DND-41 (cell line): Measurements from ENCODE around the gene CRACDL.

Experiments
- ATAC-seq: fragments of 200-7000 bp; cut with Tn5 transposase; 3 replicates; pipeline ENCODE4 v1.9.1; 2021; ENCODE audit warnings: low read depth; ENCODE audit not compliant: insufficient read depth
- DNase-seq: peaks from one replicate; pipeline ENCODE4 v3.0.0-alpha.2; 2020
- H2AFZ ChIP-seq: 2 replicates; pipeline ENCODE4 v1.6.0; 2012; ENCODE audit warnings: low read depth, low read length
- H3K27ac ChIP-seq: 2 replicates; pipeline ENCODE4 v1.5.1; 2012; ENCODE audit warnings: low read length, inconsistent platforms
- H3K27me3 ChIP-seq: fragments of 200-600 bp; sonication (generic); 2 replicates; pipeline ENCODE4 v1.6.0; 2012; ENCODE audit warnings: low read length, mild to moderate bottlenecking, inconsistent platforms; ENCODE audit not compliant: insufficient read depth, poor library complexity
- H3K36me3 ChIP-seq: 2 replicates; pipeline ENCODE4 v1.5.1; 2012; ENCODE audit warnings: low read length, inconsistent platforms; ENCODE audit not compliant: insufficient read depth
- H3K4me1 ChIP-seq: 2 replicates; pipeline ENCODE4 v1.5.1; 2012; ENCODE audit warnings: mild to moderate bottlenecking, low read length; ENCODE audit not compliant: insufficient read depth
- H3K4me2 ChIP-seq: 2 replicates; pipeline ENCODE4 v1.6.0; 2012; ENCODE audit warnings: mild to moderate bottlenecking, moderate library complexity, low read length, inconsistent platforms; ENCODE audit not compliant: insufficient read depth
- H3K4me3 ChIP-seq, 2 experiments: fragments of 200-600 bp in 1 of 2; shearing (Covaris generic) in 1 of 2; 2 replicates each; pipeline ENCODE4 v1.5.1; 2012 to 2016; ENCODE audit warnings: inconsistent platforms in 2 of 2, low read length in 2 of 2, mild to moderate bottlenecking in 2 of 2, low read depth in 1 of 2, moderate library complexity in 1 of 2
- H3K79me2 ChIP-seq: 2 replicates; pipeline ENCODE4 v1.6.0; 2012; ENCODE audit warnings: low read length, inconsistent platforms; ENCODE audit not compliant: insufficient read depth
- H3K9ac ChIP-seq: 2 replicates; pipeline ENCODE4 v1.6.0; 2012; ENCODE audit warnings: low read depth, mild to moderate bottlenecking, inconsistent platforms, low read length, moderate library complexity
- H3K9me3 ChIP-seq: 2 replicates; pipeline ENCODE4 v1.5.1; 2012; ENCODE audit warnings: low read length, moderate library complexity, mild to moderate bottlenecking, inconsistent platforms; ENCODE audit not compliant: insufficient read depth, severe bottlenecking
- H4K20me1 ChIP-seq: 2 replicates; pipeline ENCODE4 v1.6.0; 2012; ENCODE audit warnings: low read length; ENCODE audit not compliant: insufficient read depth
- CTCF ChIP-seq: IDR thresholded peaks from 2 replicates; pipeline ENCODE4 v1.5.1; 2012; ENCODE audit warnings: borderline replicate concordance, low read length, moderate library complexity, mild to moderate bottlenecking; ENCODE audit not compliant: poor library complexity, severe bottlenecking; ENCODE audit errors: extremely low read depth
- EZH2 ChIP-seq: IDR thresholded peaks from 3 replicates; pipeline ENCODE4 v1.6.1; 2012; ENCODE audit warnings: borderline replicate concordance, low read depth, mild to moderate bottlenecking, moderate library complexity, low read length, inconsistent platforms; ENCODE audit not compliant: severe bottlenecking

Gene CRACDL

GRCh38 chr2:98832172-98832571 lies 103.9 kb downstream of the CRACDL start:
- Histone ChIP-seq H3K4me2 (no peak overlapping the region), H3K4me1 (peaks cover 81% of the 10 kb centered on the region), H3K9me3 (no peaks in the 10 kb centered on the region), H2AFZ (no peak overlapping the region), H3K79me2 (no peaks in the 10 kb centered on the region), H3K27ac (peak overlapping the region; percentile 36; the same call in 1 of the 2 replicates), H3K36me3 (no peaks in the 10 kb centered on the region), H3K27me3 (no peaks in the 10 kb centered on the region), H3K4me3 (no peak overlapping the region), H4K20me1 (no peaks in the 10 kb centered on the region), H3K9ac (no peak overlapping the region)
- DNase-seq (no peak), ATAC-seq (no peak)
- TF ChIP-seq EZH2 (no peak), CTCF (no peak)

GRCh38 chr2:98830571-98831145 lies 105.4 kb downstream of the CRACDL start:
- peaks cover 66% of the 10 kb centered on the region for H3K4me1 ChIP-seq
- no peaks in the 10 kb centered on the region for H3K9me3 ChIP-seq
- H3K4me2 ChIP-seq, result no peak overlapping the region
- no peaks in the 10 kb centered on the region for H3K36me3 ChIP-seq
- H4K20me1 ChIP-seq, result no peaks in the 10 kb centered on the region
- no peak overlapping the region for H2AFZ ChIP-seq
- no peak for TF ChIP-seq EZH2
- TF ChIP-seq CTCF, result no peak
- no peak overlapping the region for H3K9ac ChIP-seq
- H3K27ac ChIP-seq, result peak overlapping the region; percentile 89
- H3K79me2 ChIP-seq, result no peaks in the 10 kb centered on the region
- DNase-seq, result no peak
- H3K27me3 ChIP-seq, result no peaks in the 10 kb centered on the region
- ATAC-seq, result no peak
- no peak overlapping the region for H3K4me3 ChIP-seq

GRCh38 chr2:98829581-98830270 lies 106.3 kb downstream of the CRACDL start:
- no peak for TF ChIP-seq CTCF
- no peak for TF ChIP-seq EZH2
- Histone ChIP-seq H3K4me1 (peaks cover 57% of the 10 kb centered on the region), H4K20me1 (no peaks in the 10 kb centered on the region), H3K4me2 (peak overlapping the region; percentile 58), H3K79me2 (no peaks in the 10 kb centered on the region), H2AFZ (peak overlapping the region; percentile 1; the same call in 1 of the 2 replicates), H3K9ac (peak overlapping the region; percentile 41), H3K4me3 (no peak overlapping the region), H3K27me3 (no peaks in the 10 kb centered on the region), H3K27ac (peak overlapping the region; percentile 89), H3K36me3 (no peaks in the 10 kb centered on the region), H3K9me3 (no peaks in the 10 kb centered on the region)
- ATAC-seq (peak; percentile 36), DNase-seq (peak; percentile 41)
